Esophagus (tissue), 2 donors: ENCODE data around the gene DPM3. TPM values are rescaled to one million over a fixed set of nuclear protein-coding genes. Genes with fewer than 3 reads are reported as not detected.
"Not testable (repeated sequence)": the region's sequence is repeated elsewhere in the genome, so short reads cannot be mapped to it uniquely, and the experiment has no call there.

Experiments used
- H3K27ac ChIP-seq, 2 donors: one replicate each; pipeline ENCODE4 v1.5.1; 2013; ENCODE audit warnings: low read depth in 2 of 2, mild to moderate bottlenecking in 2 of 2, inconsistent platforms in 1 of 2, low read length in 1 of 2, moderate library complexity in 1 of 2
- H3K27me3 ChIP-seq, 2 donors: one replicate each; pipeline ENCODE4 v1.6.1; 2013; ENCODE audit warnings: low read length in 2 of 2, control low read depth in 1 of 2, mild to moderate bottlenecking in 1 of 2; ENCODE audit not compliant: insufficient read depth in 2 of 2, control insufficient read depth in 1 of 2
- H3K36me3 ChIP-seq, 2 donors: one replicate each; pipeline ENCODE4 v1.6.1; 2013; ENCODE audit warnings: low read length in 1 of 2; ENCODE audit not compliant: control insufficient read depth in 2 of 2, insufficient read depth in 2 of 2
- H3K4me1 ChIP-seq, 2 donors: one replicate each; pipeline ENCODE4 v1.6.1; 2013; ENCODE audit warnings: low read length in 1 of 2; ENCODE audit not compliant: control insufficient read depth in 2 of 2, insufficient read depth in 2 of 2
- H3K4me3 ChIP-seq, 2 donors: one replicate each; pipeline ENCODE4 v1.5.1; 2013; ENCODE audit warnings: low read length in 2 of 2, mild to moderate bottlenecking in 2 of 2, low read depth in 1 of 2, moderate library complexity in 1 of 2
- H3K9me3 ChIP-seq, 2 donors: one replicate each; pipeline ENCODE4 v1.6.1; 2013; ENCODE audit warnings: mild to moderate bottlenecking in 2 of 2, low read depth in 1 of 2, low read length in 1 of 2, moderate library complexity in 1 of 2; ENCODE audit not compliant: control insufficient read depth in 2 of 2, insufficient read depth in 1 of 2
- WGBS, 2 donors: extraction: QIAGEN DNeasy Blood & Tissue Kit; methylation state at CpG; one replicate each; pipeline ENCODE4 v1.1.7; 2013; 5-methylcytosine and 5-hydroxymethylcytosine counted together
- polyA plus RNA-seq, 2 donors: library from polyadenylated mRNA; stranded (reverse); fragments of 200-250 nt; gene quantifications; one replicate each; pipeline ENCODE4 v1.2.3, GENCODE V29; 2013
- donor health status: healthy with polysubstance abuse.
- donor health status: Bipolar disorder and iron deficiency.

DPM3 gene
- polyA plus RNA-seq, 2 donors, result 103 to 248 TPM

GRCh38 chr1:155162631-155163030 is 22.3 kb upstream of the DPM3 start:
- H3K4me1 ChIP-seq, H3K27me3 ChIP-seq, H3K4me3 ChIP-seq, H3K36me3 ChIP-seq, H3K27ac ChIP-seq, H3K9me3 ChIP-seq: not testable (repeated sequence)
- 96 to 99% methylated on average over 6 of the region's 6 CpGs for WGBS, 2 donors

- no peak overlapping the region for H3K27ac ChIP-seq
- no peaks in the 10 kb centered on the region for H3K36me3 ChIP-seq
- no peaks in the 10 kb centered on the region for H3K9me3 ChIP-seq
- H3K4me3 ChIP-seq, result no peak overlapping the region
- no peaks in the 10 kb centered on the region for H3K27me3 ChIP-seq
- WGBS, 2 donors, result 80 to 86% methylated on average over 8 of the region's 8 CpGs
- H3K4me1 ChIP-seq, result no peaks in the 10 kb centered on the region
These were observed 19.8 kb upstream of the DPM3 start for GRCh38 chr1:155160128-155160527.

- Histone ChIP-seq H3K4me3 (no peak overlapping the region), H3K27ac (no peak overlapping the region), H3K27me3 (no peaks in the 10 kb centered on the region), H3K9me3 (no peaks in the 10 kb centered on the region), H3K4me1 (no peaks in the 10 kb centered on the region), H3K36me3 (no peaks in the 10 kb centered on the region)
- WGBS, 2 donors, result 56 to 78% methylated on average over 1 of the region's 1 CpG
These were observed 18.7 kb upstream of the DPM3 start for GRCh38 chr1:155158991-155159390.

GRCh38 chr1:155155996-155156643 is 15.8 kb upstream of the DPM3 start:
- not testable (repeated sequence) for H3K4me3 ChIP-seq, H3K9me3 ChIP-seq, H3K36me3 ChIP-seq, H3K4me1 ChIP-seq, H3K27me3 ChIP-seq, H3K27ac ChIP-seq
- 66 to 67% methylated on average over 3 of the region's 3 CpGs for WGBS, 2 donors

GRCh38 chr1:155145491-155145890 is 5.2 kb upstream of the DPM3 start:
- no peaks in the 10 kb centered on the region for H3K36me3 ChIP-seq
- WGBS, 2 donors, result 82 to 86% methylated on average over 3 of the region's 3 CpGs

GRCh38 chr1:155141749-155142148 is 1.4 kb upstream of the DPM3 start:
- Histone ChIP-seq H3K4me1 (peaks cover 4 to 7% of the 10 kb centered on the region in 2 donors), H3K27me3 (no peaks in the 10 kb centered on the region), H3K4me3 (no peak overlapping the region), H3K36me3 (no peaks in the 10 kb centered on the region), H3K27ac (no peak overlapping the region), H3K9me3 (no peaks in the 10 kb centered on the region)
- WGBS, 2 donors, result 84 to 85% methylated on average over 7 of the region's 7 CpGs

More at GRCh38 chr1:155145491-155145890, 5.2 kb upstream of the DPM3 start:
- Histone ChIP-seq H3K27me3 (no peaks in the 10 kb centered on the region), H3K9me3 (no peaks in the 10 kb centered on the region), H3K4me1 (peaks cover 0 to under 1% of the 10 kb centered on the region in 2 donors), H3K4me3 (no peak overlapping the region), H3K27ac (no peak overlapping the region)

GRCh38 chr1:155140630-155140953 is 261 bp upstream of the DPM3 start:
- no peaks in the 10 kb centered on the region for H3K27me3 ChIP-seq
- whole genome bisulfite sequencing, 2 donors, result 6% methylated on average over 11 of the region's 11 CpGs
- H3K4me3 ChIP-seq, result peak overlapping the region; percentile 76 to 88
- H3K4me1 ChIP-seq, result peaks cover 4 to 8% of the 10 kb centered on the region in 2 donors
- H3K27ac ChIP-seq, result peak overlapping the region in 1 of 2 donors; percentile 90
- H3K36me3 ChIP-seq, result no peaks in the 10 kb centered on the region
- no peaks in the 10 kb centered on the region for H3K9me3 ChIP-seq

GRCh38 chr1:155137154-155137949 is 3.0 kb downstream of the DPM3 start:
- H3K4me1 ChIP-seq, result peaks cover 13 to 19% of the 10 kb centered on the region in 2 donors
- H3K27me3 ChIP-seq, result no peaks in the 10 kb centered on the region
- no peaks in the 10 kb centered on the region for H3K9me3 ChIP-seq
- H3K4me3 ChIP-seq, result no peak overlapping the region
- H3K27ac ChIP-seq, result peak overlapping the region; percentile 74 to 75
- WGBS, 2 donors, result 83 to 89% methylated on average over 6 of the region's 6 CpGs
- peaks cover 5 to 17% of the 10 kb centered on the region in 2 donors for H3K36me3 ChIP-seq

- Histone ChIP-seq H3K36me3 (peaks cover 8 to 19% of the 10 kb centered on the region in 2 donors), H3K4me1 (peaks cover 13 to 19% of the 10 kb centered on the region in 2 donors), H3K9me3 (no peaks in the 10 kb centered on the region), H3K27ac (peak overlapping the region; percentile 74 to 75), H3K4me3 (peak overlapping the region; percentile 17 to 53), H3K27me3 (no peaks in the 10 kb centered on the region)
- 18 to 26% methylated on average over 6 of the region's 6 CpGs for WGBS, 2 donors
These were observed 3.6 kb downstream of the DPM3 start for GRCh38 chr1:155136748-155137147.
